HG02938 (cell line): ENCODE results near the gene ZEB2.
A peak's percentile ranks its signal among the peaks of the same experiment; 100 is the strongest.

Experiments used
- ATAC-seq: cut with Tn5 transposase; IDR thresholded peaks from one replicate; pipeline ENCODE4 v1.9.1; 2021; ENCODE audit warnings: mild to moderate bottlenecking, moderate library complexity; ENCODE audit not compliant: unreplicated experiment

ZEB2 gene

DNA sequence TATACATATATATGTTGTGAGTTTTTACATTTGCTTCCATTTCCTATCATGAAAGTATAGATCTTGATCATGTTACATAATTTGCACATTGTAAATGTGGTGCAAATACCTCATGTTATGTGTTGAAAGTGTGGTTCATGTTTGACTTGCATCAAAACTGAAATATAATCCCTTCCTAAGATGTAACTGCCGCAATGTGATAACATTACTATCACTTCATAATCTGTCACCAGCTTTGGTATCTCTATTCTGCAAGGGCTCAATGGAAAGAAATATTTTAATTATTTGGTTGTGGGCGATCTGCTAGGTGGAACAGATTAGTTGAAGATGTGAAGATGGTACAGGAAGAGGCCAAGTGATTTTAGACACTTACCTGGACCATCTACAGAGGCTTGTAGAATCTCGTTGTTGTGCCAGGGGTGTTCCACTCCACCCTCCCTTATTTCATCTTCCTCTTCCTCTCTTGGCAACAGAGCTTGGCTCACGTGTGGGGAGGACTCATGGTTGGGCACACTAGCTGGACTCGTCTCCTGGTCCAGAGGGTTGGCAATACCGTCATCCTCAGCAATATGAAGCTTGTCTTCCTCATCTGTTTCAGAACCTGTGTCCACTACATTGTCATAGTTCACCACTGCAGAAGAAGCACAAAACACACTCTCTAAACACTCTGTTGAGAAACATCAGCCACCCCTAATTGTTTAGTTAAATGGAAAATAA, 90.4 kb downstream of the ZEB2 start:
- no peak for ATAC-seq

DNA sequence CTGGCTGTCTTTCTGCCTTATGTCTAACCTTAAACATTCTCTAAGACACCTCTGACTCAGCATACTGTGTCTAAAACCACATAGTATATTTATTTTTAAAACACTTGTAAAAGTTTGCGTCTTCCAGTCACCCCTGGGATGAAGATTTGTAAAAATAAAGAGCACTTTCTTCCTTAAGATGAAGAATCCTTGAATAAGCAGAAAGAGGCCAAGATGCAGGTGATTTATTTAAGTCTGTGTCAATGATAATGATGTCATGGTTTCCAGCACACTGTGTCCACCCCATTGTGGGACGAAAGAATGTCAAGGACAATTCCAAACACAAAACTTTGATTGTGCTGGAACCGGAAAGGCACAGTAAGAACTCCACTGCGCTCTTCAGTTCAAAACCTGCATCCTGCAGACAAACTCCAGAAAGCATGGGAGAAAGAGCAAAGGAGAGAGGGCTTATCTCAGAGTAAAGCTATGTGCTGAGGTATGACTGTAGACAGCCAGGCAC, 92.9 kb downstream of the ZEB2 start:
- ATAC-seq = no peak

DNA sequence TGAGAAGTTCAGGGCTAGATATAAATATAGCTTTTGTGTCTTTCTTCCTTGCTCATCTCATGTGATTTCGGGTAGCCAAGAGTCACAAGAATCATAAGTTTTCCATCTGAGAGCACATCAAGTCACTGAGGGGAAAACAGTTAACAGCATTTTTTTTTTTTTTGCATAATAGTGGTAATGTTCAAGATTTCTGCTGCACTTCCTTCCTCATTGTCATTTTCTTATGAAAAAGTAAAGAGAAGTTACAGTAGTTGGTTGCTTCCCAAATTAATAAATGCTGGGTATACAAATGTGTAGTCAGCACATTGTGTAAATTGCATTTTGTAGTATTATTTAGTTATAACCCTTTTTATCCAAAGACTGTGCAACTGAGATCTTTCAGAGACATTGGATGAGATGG, 93.6 kb downstream of the ZEB2 start:
- ATAC-seq = no peak

DNA sequence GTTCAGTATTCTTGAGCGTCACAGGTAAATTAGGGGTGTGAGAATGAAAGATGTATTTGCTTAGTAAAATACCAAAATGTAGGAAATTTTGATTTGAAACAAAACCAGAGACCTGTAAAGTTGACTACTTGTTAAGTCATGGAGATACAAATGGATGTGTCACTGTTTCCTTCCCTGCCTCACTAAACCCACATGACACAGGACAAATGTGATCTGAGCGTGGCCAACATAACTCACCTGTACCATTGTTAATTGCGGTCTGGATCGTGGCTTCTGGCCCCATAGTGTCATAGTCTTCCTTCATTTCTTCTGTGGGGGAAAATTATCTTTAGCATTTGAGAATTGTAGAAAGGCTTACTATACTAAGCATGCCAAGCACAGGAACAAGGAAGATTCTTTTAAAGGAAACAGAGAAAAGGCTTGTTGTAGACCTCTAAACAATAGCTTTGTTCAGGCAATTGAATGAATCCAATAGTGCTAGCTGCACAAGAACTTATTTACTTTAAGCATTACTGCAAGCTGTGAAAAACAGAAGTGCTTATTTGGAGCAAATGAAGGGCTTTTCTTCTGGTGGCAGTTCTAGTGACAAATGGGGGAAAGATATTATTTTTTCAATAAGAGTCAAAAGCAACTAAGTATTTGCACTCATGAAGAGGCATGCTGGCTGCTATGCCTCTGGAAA, 95.2 kb downstream of the ZEB2 start:
- no peak for ATAC-seq

DNA sequence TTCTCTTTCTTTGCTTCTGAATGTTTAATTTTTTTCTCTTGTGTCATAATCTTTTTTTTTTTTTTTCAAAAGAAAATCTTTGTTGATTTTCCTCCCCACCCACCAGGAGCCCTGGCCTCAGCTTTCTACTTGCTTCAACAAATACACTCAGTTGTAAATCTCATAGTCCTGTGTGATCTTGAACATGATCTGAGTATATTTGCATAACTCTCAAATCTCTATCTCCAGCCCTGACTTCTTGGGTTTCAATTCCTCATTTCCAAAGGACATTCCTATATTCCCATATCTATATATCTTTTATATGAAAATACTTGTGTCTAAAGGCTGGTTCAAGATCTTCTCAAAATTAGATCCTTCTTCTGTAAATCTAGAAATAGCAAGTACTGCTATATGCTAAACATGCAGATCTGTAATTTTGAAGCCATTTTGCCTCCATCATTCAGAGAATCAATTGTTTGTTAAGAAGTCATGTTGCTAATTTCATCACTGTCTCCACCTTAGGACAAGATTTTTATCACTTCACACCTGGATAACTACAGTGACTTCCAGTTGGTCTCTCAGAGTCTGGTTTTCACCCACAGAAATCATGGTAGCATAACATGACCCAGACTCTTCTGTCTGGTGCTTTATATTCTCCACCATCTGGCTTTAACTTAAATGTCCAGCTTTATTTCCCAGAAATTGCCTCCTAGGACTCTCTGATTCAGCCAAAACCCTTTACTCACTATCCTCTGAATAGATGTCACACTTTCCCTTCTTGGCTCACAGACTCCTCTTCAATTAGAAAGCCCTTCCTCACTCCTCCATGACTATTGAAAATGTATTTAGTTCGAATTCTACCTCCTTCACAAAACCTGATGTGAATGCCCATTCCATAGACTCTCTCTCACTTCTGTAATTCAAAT, 98.1 kb downstream of the ZEB2 start:
- no peak for ATAC-seq

DNA sequence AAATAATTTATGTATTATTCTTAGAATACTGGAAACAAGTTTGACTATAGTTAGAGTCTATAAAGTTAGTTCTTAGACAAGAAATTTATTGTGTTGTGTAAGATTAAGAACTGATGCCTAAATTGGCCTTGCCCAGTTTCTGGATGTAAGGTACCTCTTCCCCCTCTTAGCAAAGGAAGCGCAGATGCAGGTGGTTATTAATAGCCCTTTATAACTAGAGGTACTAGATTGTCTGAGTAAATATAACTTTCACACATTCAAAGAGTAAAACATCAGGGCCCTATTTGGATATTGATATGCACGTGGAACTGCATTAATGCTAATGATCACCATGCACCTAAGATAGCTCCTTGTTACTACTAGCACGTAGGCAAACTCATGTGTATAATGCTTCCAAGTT, 100.7 kb downstream of the ZEB2 start:
- ATAC-seq = no peak

DNA sequence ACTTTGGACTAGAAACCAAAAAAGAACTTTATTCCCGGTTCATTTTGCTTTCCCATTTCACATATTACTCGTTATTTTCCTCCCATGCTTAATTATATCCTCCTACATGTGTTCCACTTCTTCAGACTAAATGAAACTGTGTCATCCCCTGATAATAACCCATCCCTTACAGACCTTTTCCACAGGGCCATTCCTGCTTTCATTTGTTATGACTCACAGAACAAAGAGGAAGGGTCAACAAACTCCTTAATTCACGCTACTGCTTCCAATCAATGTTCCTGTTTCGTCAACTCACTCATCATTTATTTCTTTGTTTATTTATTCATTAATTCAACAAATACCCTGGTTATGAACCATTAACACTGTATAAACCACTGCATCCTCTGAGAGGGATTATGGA, 104.5 kb downstream of the ZEB2 start:
- ATAC-seq = no peak

DNA sequence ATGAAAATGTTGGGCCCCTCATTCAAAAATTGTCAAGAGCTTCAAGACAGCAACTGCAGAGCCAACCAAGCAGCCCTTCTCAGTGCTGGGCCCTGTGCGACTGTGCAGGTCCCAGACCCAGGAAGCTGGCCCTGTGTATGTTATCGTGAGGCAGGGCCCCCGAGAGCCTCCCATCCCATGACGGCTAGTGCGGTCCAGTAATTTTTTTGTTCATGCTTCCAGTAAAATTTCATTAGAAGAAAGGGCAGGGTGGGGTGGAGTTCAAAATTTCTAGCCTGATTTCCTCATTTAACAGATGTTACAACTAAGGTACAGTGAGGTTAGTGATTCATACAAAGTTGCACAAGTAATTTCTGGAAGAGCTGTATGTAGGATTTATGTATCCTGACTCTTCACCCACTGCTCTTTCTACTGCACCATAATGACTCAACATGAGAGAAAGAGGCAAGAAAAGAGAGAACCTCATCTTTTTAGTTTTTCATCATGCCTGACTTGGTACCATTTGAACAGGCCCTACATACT, 105.5 kb downstream of the ZEB2 start:
- ATAC-seq = peak; percentile 64

DNA sequence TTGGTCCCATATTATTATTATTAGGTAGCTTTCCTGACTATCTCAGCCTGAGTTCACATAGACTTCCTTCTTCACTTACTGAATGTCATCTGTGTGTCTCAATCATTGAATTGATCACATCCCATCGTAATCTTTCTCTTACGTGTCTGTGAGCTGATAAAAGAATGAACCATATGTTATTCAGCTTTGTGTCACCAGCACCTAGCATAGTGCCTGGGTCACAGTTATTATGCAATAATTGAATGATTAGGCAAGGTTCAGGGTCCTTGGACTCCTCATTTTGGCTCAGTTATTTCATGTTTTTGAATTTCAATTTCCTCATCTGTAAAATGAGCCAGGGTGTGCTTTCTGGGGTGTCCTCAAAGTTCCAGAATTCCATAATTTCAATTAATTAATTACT, 107.2 kb downstream of the ZEB2 start:
- ATAC-seq = no peak

DNA sequence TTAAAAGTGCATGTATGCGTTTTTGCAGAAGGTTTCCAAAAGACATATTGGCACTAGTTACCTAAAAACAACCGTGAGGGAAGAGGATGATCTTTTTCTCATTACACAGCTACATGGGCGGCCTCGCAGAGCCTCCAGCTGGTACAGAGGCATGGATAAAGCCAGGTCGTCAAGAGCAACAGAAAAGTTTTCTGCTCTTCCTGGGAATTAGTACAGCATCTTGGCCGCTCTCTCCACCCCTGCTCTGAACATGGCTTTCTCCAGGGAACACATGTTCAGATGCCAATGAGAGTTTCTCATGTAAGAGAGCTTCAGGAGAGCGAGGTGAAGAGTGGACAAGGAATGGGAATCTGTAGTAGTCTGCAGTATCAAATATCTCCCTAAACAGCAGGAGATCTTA, 108.4 kb downstream of the ZEB2 start:
- no peak for ATAC-seq

DNA sequence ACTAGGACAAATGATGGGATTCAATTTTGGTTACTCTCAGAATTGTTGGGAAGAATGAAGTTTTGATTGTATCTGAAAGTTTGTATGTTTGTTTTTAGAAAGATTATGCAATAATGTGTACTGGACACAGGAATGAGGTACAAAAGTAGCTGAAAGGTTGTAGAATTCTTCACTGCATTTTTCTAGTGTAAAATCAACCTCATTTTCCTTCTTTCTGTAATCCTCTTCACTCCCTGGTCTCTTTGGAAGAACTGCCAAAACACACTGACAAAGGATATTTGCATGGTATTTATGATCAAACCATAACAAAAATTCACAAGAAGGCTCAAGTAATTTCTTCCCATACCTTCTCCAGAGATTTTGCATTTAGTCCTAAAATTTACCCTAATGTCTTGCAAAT, 110.7 kb downstream of the ZEB2 start:
- no peak for ATAC-seq

DNA sequence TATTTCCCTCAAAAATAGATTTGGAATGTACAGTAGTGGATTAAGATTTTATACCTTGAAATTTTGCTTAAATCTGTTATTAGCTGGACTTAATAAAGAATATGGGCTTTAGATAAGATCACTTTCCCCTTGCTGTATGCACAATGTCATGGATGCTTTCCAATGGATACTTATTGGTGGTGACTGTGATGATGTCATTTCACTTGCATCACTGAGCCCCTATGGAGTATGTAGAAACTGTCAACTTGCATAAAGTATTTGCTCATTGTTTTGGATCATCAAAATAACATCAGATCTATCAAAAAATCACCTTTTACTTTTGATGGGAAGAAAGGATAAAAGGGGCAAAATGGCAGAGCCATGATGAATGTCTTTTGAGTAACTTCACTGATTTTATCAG, 112.7 kb downstream of the ZEB2 start:
- ATAC-seq = no peak

DNA sequence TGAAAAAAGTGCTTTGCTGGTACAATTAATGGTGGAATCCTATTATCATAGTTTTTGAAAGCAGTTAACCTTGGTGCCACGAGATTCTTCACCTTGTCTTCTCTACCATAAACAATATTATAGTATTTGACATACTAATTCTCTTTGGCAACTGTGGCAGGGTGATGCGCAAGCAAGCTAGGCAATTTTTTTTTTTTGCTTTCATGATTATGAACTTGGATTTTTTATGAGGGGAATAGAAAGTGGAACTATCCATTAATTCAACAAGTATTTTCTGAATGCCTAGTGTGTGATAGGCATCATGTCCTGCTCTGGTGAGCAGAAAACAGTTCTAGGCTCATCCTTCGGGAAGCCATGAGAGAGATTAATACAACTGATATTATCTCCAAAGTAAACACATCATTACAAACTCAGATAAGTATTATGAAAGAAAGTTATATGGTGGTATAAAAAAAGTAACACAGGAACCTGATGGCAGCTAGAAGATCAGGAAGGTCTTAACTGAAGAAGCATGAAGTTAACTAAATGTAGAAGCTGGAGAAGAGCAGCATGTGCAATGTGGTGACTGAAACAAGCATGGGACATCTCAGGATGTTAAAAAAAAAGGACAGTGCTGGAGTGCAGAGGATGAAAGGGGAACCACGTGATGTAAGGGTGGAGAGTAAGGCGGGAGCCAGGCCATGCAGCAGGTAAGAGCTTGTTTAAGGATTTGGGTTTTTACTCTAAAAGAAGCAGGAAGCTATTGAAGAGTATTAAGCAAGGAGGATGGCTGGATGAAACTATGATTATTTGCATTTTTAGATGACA, 113.7 kb downstream of the ZEB2 start:
- no peak for ATAC-seq

DNA sequence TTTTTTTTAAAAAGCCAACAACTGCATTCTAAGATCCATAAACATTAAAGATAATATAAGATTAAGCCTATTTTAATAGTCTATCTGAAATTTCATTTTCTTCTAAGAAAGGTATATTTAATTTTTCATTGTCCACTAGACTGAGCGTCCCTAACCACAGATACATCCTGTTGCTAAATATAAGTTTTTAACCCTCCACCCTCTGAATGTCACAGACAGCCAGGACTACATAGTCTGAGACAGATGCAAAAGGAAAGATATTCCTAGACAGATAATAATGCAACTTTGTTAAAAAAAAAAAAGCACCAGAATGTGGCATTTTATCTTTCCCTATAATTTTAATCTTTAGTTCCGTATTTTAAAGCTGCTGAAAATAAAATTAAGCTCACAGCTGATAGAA, 114.6 kb downstream of the ZEB2 start:
- no peak for ATAC-seq

DNA sequence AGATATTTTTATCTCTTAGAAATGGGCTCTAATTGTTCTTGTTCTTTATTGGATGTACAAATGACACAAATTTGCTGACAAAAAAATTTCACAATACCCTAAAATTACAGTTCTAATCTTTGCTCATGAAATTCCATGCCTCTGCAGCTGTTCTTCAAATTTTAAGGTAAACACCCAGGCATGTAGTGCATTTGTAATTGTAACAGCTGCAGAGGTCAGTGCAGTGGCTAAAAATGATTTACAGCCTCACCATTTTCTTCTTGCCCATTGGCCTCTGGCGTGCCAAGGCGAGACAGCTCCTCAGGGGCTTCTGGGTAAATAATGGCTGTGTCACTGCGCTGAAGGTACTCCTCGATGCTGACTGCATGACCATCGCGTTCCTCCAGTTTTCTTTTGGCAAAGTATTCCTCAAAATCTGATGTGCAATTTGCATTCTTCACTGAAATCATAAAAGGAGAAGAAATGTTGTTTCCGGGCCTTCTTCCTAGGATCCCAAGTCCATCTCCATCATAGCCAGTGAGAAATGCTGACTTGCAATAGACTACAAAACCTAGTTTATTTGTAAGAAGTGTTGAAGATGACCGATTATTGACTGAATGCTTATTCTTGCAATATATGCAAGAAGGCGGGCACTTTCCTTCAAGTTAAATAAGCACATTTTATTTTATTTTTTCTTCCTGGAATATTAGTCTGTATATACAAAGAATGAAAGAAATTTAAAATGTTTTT, 115.2 kb downstream of the ZEB2 start:
- ATAC-seq = no peak

DNA sequence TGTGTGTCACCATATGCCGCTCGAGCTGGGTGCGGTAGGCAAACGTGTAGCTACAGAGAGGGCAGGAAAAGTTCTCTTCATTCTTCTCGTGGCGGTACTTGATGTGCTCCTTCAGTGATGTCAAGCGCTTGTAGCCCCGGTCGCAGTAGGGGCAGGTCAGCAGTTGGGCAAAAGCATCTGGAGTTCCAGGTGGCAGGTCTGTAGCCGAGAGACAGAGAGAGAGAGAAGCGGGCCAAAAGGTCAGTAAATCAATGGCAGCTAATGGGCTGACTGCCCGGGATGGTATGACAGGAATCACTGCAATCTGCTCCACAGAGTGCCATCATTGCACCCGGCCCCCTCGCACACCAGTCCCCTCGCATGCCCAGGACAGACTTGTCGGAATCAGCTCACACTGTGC, 116.0 kb downstream of the ZEB2 start:
- no peak for ATAC-seq

DNA sequence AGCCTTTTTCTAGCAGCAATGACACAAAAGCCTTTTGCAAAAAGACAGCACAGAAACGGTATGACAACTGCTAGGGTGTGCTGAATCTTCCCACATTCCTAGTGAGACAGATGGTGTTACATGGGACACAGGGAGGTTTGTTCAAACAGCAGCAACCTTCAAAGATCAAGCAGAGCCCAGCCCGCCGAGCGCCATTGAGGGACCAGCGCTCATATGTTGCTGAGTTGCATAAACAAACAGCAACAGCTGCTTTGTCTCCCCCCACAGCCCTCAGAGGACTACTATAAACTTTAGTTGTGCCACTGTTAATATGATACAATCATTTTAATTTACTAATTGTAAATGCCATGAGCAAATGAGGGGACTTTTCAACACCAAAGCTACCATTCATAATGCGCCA, 117.7 kb downstream of the ZEB2 start:
- ATAC-seq = no peak

DNA sequence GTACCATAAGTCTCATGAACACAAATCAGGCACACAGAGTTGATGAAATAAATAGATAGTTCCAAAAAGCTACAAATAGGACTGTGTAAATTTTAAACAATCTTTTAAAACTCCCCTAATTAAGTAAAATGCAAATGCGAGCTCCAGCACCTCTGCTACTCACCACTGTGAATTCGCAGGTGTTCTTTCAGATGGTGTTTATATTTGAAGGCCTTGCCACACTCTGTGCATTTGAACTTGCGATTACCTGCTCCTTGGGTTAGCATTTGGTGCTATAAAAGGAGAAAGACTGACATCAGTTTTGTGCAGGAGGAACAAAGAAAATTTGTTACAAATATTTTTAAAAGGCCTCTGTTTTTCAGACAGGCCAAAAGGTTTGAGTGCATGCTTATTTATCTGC, 118.9 kb downstream of the ZEB2 start:
- no peak for ATAC-seq

DNA sequence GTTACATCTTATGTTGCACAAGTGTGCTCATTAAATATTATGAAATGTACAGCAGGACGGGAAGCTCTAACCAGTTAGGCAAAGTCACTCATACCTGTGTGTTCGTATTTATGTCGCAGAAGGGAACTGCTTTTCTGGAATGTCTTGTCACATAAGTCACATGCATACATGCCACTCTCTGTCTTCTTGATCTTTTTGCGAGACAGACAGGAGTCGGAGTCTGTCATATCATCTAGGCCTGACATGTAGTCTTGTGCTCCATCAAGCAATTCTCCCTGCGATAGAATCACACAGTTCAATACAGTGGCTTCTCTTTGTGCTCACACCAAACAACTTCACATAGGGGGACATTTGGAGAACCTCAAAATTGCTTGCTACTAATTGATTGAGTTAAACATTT, 123.6 kb downstream of the ZEB2 start:
- no peak for ATAC-seq
